K562 (cell line): ENCODE data around the gene MRNIP. TPM values are rescaled to one million over a fixed set of nuclear protein-coding genes. Genes with fewer than 3 reads are reported as not detected.

Source experiments
- ARHGAP35 ChIP-seq: fragments of 450-650 bp; IDR thresholded peaks from 2 replicates; pipeline ENCODE4 v1.6.1; 2018; ENCODE audit not compliant: partially characterized antibody
- CAMTA2 ChIP-seq: fragments of 250-450 bp; sonication (Bioruptor Pico); conservative IDR thresholded peaks from 2 replicates; pipeline ENCODE4 v1.5.1; 2022
- CSDE1 ChIP-seq, 2 experiments: fragments of 450-650 bp; IDR thresholded peaks; 2 replicates each; pipeline ENCODE4 v1.6.1; 2016; ENCODE audit warnings: mild to moderate bottlenecking in 1 of 2
- EP400 ChIP-seq: fragments of 450-650 bp; IDR thresholded peaks from 2 replicates; pipeline ENCODE4 v1.6.1; 2017; ENCODE audit warnings: antibody characterized with exemption, mild to moderate bottlenecking, moderate library complexity
- FOXA1 ChIP-seq: fragments of 450-650 bp; IDR thresholded peaks from 2 replicates; pipeline ENCODE4 v1.6.1; 2016; ENCODE audit warnings: mild to moderate bottlenecking, borderline replicate concordance
- FOXJ3 ChIP-seq: sonication (generic); formaldehyde crosslinking; IDR thresholded peaks from 2 replicates; pipeline ENCODE4 v1.4.0; 2020; ENCODE audit warnings: mild to moderate bottlenecking, missing genetic modification reagents
- ID3 ChIP-seq, 2 experiments: fragments of 250-450 bp in 1 of 2; fragments of 450-650 bp in 1 of 2; sonication (Bioruptor Pico) in 1 of 2; IDR thresholded peaks; 2 replicates each; pipeline versions ENCODE4 v1.6.1 to v1.8.0; 2016 to 2021; ENCODE audit warnings: mild to moderate bottlenecking in 2 of 2, moderate library complexity in 2 of 2, missing compliant biosample characterization in 1 of 2, missing genetic modification characterization in 1 of 2
- JUND ChIP-seq, 2 experiments: IDR thresholded peaks; 2 replicates in 1 of 2; 3 replicates in 1 of 2; pipeline ENCODE4 v1.6.1; 2011; ENCODE audit warnings: borderline replicate concordance in 2 of 2, low read depth in 2 of 2, low read length in 2 of 2, improper control_type of control experiment in 1 of 2, missing biosample characterization in 1 of 2, missing genetic modification characterization in 1 of 2, missing genetic modification reagents in 1 of 2
- KDM1A ChIP-seq, 2 experiments: fragments of 450-650 bp; IDR thresholded peaks; 2 replicates each; pipeline ENCODE4 v1.6.1; 2016; ENCODE audit warnings: mild to moderate bottlenecking in 2 of 2
- MAX ChIP-seq: sonication (generic); formaldehyde crosslinking; IDR thresholded peaks from 2 replicates; pipeline ENCODE4 v1.9.0; 2022; ENCODE audit warnings: mild to moderate bottlenecking, missing genetic modification reagents
- NFATC3 ChIP-seq: fragments of 450-650 bp; IDR thresholded peaks from 2 replicates; pipeline ENCODE4 v1.6.1; 2017; ENCODE audit warnings: mild to moderate bottlenecking
- NONO ChIP-seq, 2 experiments: fragments of 200-400 bp in 1 of 2; fragments of 450-650 bp in 1 of 2; formaldehyde crosslinking in 1 of 2; IDR thresholded peaks; 2 replicates each; pipeline ENCODE4 v1.6.1; 2017; ENCODE audit warnings: low read depth in 2 of 2, mild to moderate bottlenecking in 2 of 2, moderate library complexity in 2 of 2, low read length in 1 of 2
- PHB ChIP-seq: fragments of 250-450 bp; sonication (Bioruptor Pico); IDR thresholded peaks from 2 replicates; pipeline ENCODE4 v1.5.0; 2021
- PHTF2 ChIP-seq: fragments of 250-450 bp; sonication (Bioruptor Pico); IDR thresholded peaks from 2 replicates; pipeline ENCODE4 v1.5.0; 2021; ENCODE audit warnings: mild to moderate bottlenecking
- SMAD3 ChIP-seq: fragments of 450-650 bp; formaldehyde crosslinking; conservative IDR thresholded peaks from 2 replicates; pipeline ENCODE4 v1.4.0; 2020; ENCODE audit warnings: mild to moderate bottlenecking
- SMARCA5 ChIP-seq: fragments of 450-650 bp; IDR thresholded peaks from 2 replicates; pipeline ENCODE4 v1.6.1; 2016
- TEAD4 ChIP-seq, 2 experiments: sonication (generic) in 1 of 2; formaldehyde crosslinking in 1 of 2; IDR thresholded peaks; 2 replicates each; pipeline versions ENCODE4 v1.6.1 to v1.8.0; 2012 to 2022; ENCODE audit warnings: borderline replicate concordance in 1 of 2, inconsistent platforms in 1 of 2, low read length in 1 of 2, mild to moderate bottlenecking in 1 of 2, missing genetic modification reagents in 1 of 2
- TFAM ChIP-seq: fragments of 250-450 bp; sonication (Bioruptor Pico); conservative IDR thresholded peaks from 2 replicates; pipeline ENCODE4 v1.5.0; 2021; ENCODE audit warnings: mild to moderate bottlenecking, moderate library complexity
- ZKSCAN3 ChIP-seq: fragments of 250-450 bp; sonication (Bioruptor Pico); IDR thresholded peaks from 2 replicates; pipeline ENCODE4 v1.4.0; 2020
- ZNF134 ChIP-seq: fragments of 250-450 bp; sonication (Bioruptor Pico); conservative IDR thresholded peaks from 2 replicates; pipeline ENCODE4 v1.4.0; 2020
- ZNF584 ChIP-seq: fragments of 200-800 bp; sonication (Bioruptor generic); IDR thresholded peaks from 2 replicates; pipeline ENCODE4 v1.6.1; 2016; ENCODE audit warnings: low read depth, mild to moderate bottlenecking, missing genetic modification characterization, missing compliant biosample characterization
- ZNF696 ChIP-seq: fragments of 250-450 bp; sonication (Bioruptor Pico); conservative IDR thresholded peaks from 2 replicates; pipeline ENCODE4 v1.4.0; 2020; ENCODE audit warnings: mild to moderate bottlenecking, moderate library complexity
- ZNF77 ChIP-seq: fragments of 250-450 bp; sonication (Bioruptor Pico); IDR thresholded peaks from 2 replicates; pipeline ENCODE4 v1.5.0; 2020
- polyA plus RNA-seq, 8 experiments: library from polyadenylated mRNA; depleted of rRNA in 4 of 8; stranded (reverse) in 5 of 8; unstranded in 3 of 8; fragments of >200 nt; fragmentation: Nextera tagmentation in 2 of 8; fragmentation: Illumina TruSeq in 1 of 8; extraction: Ambion mirVana in 2 of 8; extraction: Trizol in 1 of 8; gene quantifications; 2 replicates each; pipeline versions ENCODE4 v1.2.1 to v1.2.3, GENCODE V29; 2011 to 2014; ENCODE audit warnings: inconsistent platforms in 1 of 8, missing spikeins in 1 of 8
- total RNA-seq, 7 experiments: library from RNA; depleted of rRNA in 6 of 7; stranded (reverse); fragments of >200 nt in 6 of 7; fragmentation: Illumina TruSeq in 2 of 7; extraction: Trizol in 2 of 7; gene quantifications; 2 replicates each; pipeline versions ENCODE4 v1.2.1 to v1.2.3, GENCODE V29; 2011 to 2021; ENCODE audit warnings: low replicate concordance in 1 of 7
- TF ChIP-seq, protein P1 (sequence below): fragments of 250-450 bp; sonication (Bioruptor Pico); IDR thresholded peaks from 2 replicates; pipeline ENCODE4 v1.8.0; 2022; ENCODE audit warnings: moderate library complexity, mild to moderate bottlenecking, inconsistent platforms
- TF ChIP-seq, protein P2 (sequence below): fragments of 250-450 bp; sonication (Bioruptor Pico); IDR thresholded peaks from 2 replicates; pipeline ENCODE4 v1.4.0; 2020; ENCODE audit warnings: mild to moderate bottlenecking, moderate library complexity

MRNIP gene
- total and polyA plus RNA-seq, 9 of the 15 experiments (the other 6 are each of a cell fraction or from before 2014, with no cell fraction given), result 3.6 to 39.0 (median 16.8) TPM

DNA sequence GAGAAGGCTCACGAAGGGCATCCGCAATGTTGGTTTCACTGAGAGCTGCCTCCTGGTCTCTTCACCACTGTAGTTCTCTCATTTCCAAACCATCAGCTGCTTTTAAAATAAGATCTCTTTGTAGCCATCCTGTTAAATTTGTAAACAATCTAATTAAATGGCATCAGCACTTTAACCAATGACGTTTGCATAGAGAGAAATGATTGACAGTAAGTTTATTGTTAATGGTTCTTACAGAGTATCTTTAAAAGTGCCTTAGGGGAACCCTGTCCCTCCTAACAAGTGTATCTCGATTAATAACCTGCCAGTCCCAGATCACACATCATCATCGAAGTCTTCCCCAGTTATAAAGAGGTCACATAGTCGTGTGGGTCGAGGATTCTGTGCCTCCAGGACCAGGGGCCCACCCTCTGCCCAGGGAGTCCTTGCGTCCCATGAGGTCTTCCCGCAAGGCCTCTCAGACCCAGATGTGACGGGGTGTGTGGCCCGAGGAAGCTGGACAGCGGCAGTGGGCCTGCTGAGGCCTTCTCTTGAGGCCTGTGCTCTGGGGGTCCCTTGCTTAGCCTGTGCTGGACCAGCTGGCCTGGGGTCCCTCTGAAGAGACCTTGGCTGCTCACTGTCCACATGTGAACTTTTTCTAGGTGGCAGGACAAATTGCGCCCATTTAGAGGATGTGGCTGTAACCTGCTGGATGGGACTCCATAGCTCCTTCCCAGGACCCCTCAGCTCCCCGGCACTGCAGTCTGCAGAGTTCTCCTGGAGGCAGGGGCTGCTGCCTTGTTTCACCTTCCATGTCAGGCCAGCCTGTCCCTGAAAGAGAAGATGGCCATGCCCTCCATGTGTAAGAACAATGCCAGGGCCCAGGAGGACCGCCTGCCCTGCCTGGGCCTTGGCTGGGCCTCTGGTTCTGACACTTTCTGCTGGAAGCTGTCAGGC lies 21.3 kb downstream of the MRNIP start (continued):
- TF ChIP-seq, protein P1, sequence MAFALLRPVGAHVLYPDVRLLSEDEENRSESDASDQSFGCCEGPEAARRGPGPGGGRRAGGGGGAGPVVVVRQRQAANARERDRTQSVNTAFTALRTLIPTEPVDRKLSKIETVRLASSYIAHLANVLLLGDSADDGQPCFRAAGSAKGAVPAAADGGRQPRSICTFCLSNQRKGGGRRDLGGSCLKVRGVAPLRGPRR (CRISPR knock-in tag), result no peak
- TF ChIP-seq TFAM (CRISPR knock-in tag) (no peak), CAMTA2 (CRISPR knock-in tag) (no peak), ZKSCAN3 (CRISPR knock-in tag) (no peak), ZNF584 (CRISPR knock-in tag) (no peak), PHB (no peak; the same call in 1 of the 2 replicates), SMARCA5 (no peak), ARHGAP35 (no peak), CSDE1 (IDR thresholded peaks at IDR 0.05) (no peak), ID3 (CRISPR knock-in tag; IDR thresholded peaks at IDR 0.05) (no peak), ID3 (tag; IDR thresholded peaks at IDR 0.05) (no peak), ZNF696 (CRISPR knock-in tag) (no peak), FOXJ3 (no peak), NFATC3 (no peak), MAX (CRISPR knock-in tag) (no peak), NONO (IDR thresholded peaks at IDR 0.05; ENCODE audit: low read depth in 2 of 2, low read length in 1 of 2) (no peak), KDM1A (IDR thresholded peaks at IDR 0.05) (no peak), EP400 (no peak), ZNF77 (CRISPR knock-in tag) (no peak), FOXA1 (no peak), PHTF2 (CRISPR knock-in tag) (0 out of 2 replicates have a peak, but pooled peaks have one; percentile 59), SMAD3 (CRISPR knock-in tag) (no peak), ZNF134 (no peak), TEAD4 (IDR thresholded peaks at IDR 0.05; ENCODE audit: low read length) (no peak; the same call in 1 of the 2 replicates), TEAD4 (CRISPR knock-in tag; IDR thresholded peaks at IDR 0.05; ENCODE audit: borderline replicate concordance) (no peak), JUND (IDR thresholded peaks at IDR 0.05; ENCODE audit: borderline replicate concordance, low read depth, low read length) (no peak), JUND (tag; IDR thresholded peaks at IDR 0.05; ENCODE audit: borderline replicate concordance, low read depth, low read length) (no peak)
- TF ChIP-seq, protein P2, sequence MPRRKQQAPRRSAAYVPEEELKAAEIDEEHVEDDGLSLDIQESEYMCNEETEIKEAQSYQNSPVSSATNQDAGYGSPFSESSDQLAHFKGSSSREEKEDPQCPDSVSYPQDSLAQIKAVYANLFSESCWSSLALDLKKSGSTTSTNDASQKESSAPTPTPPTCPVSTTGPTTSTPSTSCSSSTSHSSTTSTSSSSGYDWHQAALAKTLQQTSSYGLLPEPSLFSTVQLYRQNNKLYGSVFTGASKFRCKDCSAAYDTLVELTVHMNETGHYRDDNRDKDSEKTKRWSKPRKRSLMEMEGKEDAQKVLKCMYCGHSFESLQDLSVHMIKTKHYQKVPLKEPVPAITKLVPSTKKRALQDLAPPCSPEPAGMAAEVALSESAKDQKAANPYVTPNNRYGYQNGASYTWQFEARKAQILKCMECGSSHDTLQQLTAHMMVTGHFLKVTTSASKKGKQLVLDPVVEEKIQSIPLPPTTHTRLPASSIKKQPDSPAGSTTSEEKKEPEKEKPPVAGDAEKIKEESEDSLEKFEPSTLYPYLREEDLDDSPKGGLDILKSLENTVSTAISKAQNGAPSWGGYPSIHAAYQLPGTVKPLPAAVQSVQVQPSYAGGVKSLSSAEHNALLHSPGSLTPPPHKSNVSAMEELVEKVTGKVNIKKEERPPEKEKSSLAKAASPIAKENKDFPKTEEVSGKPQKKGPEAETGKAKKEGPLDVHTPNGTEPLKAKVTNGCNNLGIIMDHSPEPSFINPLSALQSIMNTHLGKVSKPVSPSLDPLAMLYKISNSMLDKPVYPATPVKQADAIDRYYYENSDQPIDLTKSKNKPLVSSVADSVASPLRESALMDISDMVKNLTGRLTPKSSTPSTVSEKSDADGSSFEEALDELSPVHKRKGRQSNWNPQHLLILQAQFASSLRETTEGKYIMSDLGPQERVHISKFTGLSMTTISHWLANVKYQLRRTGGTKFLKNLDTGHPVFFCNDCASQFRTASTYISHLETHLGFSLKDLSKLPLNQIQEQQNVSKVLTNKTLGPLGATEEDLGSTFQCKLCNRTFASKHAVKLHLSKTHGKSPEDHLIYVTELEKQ (CRISPR knock-in tag), result no peak
